ENCODE results near the gene GNAQ.

- TF ChIP-seq CTCF (IDR thresholded peaks at IDR 0.05) (no peak), POLR2A (IDR thresholded peaks at IDR 0.05) (no peak)
Observed at GRCh38 chr9:78010445-78010844, 21.2 kb downstream of the GNAQ start.
